Prostate gland (tissue), 2 donors: ENCODE measurements around the gene TIPARP. TPM values are rescaled to one million over a fixed set of nuclear protein-coding genes. Genes with fewer than 3 reads are reported as not detected.
"Not testable (repeated sequence)": the region's sequence is repeated elsewhere in the genome, so short reads cannot be mapped to it uniquely, and the experiment has no call there.

Experiments
- DNase-seq: peaks from one replicate; pipeline ENCODE4 v3.0.0-alpha.2; 2019; ENCODE audit warnings: low spot score
- H3K27ac ChIP-seq, 2 donors: fragments of 200-600 bp; sonication (generic); 2 replicates each; pipeline ENCODE4 v1.5.1; 2017 to 2019
- H3K27me3 ChIP-seq: fragments of 200-600 bp; sonication (generic); replicated peaks from 2 replicates; pipeline ENCODE4 v1.5.1; 2019; ENCODE audit not compliant: insufficient read depth
- H3K36me3 ChIP-seq, 2 donors: fragments of 200-600 bp; sonication (generic); 1 replicate in 1 of 2; 2 replicates in 1 of 2; pipeline versions ENCODE4 v1.5.1 to v1.8.1; 2017 to 2019
- H3K4me1 ChIP-seq: fragments of 200-600 bp; sonication (generic); replicated peaks from 2 replicates; pipeline ENCODE4 v1.5.1; 2019
- H3K4me3 ChIP-seq, 2 donors: fragments of 200-600 bp; sonication (generic); 2 replicates each; pipeline ENCODE4 v1.5.1; 2017 to 2019
- H3K9me3 ChIP-seq: fragments of 200-600 bp; sonication (generic); 2 replicates; pipeline ENCODE4 v1.5.1; 2017
- POLR2A ChIP-seq: fragments of 450-650 bp; IDR thresholded peaks from one replicate; pipeline ENCODE4 v1.6.1; 2016; ENCODE audit warnings: antibody characterized with exemption, mild to moderate bottlenecking
- POLR2AphosphoS5 ChIP-seq: sonication (generic); formaldehyde crosslinking; IDR thresholded peaks from one replicate; pipeline ENCODE4 v1.6.1; 2017; ENCODE audit warnings: antibody characterized with exemption
- WGBS: methylation state at CpG from one replicate; pipeline ENCODE4 v1.1.5; 2018; 5-methylcytosine and 5-hydroxymethylcytosine counted together
- intact Hi-C: fragments of 100-400 bp; cut with DNase I; formaldehyde crosslinking; loops from one replicate; pipeline ENCODE4 v1.14.2; 2022
- total RNA-seq, 2 donors: library from RNA; depleted of rRNA; stranded (reverse); fragments of >200 nt; gene quantifications; one replicate each; pipeline ENCODE4 v1.1.0, GENCODE V29; 2016
- TF ChIP-seq, protein P1 (sequence below), 4 experiments: fragments of 200-600 bp in 2 of 4; fragments of 450-650 bp in 2 of 4; sonication (generic) in 2 of 4; IDR thresholded peaks; 1 replicate in 3 of 4; 2 replicates in 1 of 4; pipeline ENCODE4 v1.5.1; 2016 to 2019; ENCODE audit warnings: antibody characterized with exemption in 4 of 4, mild to moderate bottlenecking in 2 of 4, moderate library complexity in 2 of 4

Gene TIPARP
- total RNA-seq, 2 donors from 2014 or later, result 31.9 to 52.0 TPM

DNA sequence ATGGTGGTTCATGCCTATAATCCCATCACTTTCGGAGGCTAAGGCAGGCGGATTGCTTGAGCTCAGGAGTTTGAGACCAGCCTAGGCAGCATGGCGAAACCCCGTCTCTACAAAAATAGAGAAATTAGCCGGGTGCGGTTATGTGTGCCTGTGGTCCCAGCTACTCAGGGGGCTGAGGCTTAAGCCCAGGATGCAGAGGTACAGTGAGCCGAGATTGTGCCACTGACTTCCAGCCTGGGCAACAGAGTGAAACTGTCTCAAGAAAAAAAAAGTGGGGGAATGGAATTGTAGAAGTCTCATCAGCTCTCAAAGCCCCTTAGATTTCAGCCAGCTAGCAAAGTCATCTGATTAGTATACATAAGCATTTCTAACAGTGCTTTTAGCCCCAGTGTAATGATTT is 33.2 kb downstream of the TIPARP start:
- Histone ChIP-seq H3K4me3 (no peak overlapping the region), H3K36me3 (peaks cover 0 to 4% of the 10 kb centered on the region in 2 donors), H3K27ac (no peak overlapping the region), H3K9me3 (no peaks in the 10 kb centered on the region), H3K27me3 (no peaks in the 10 kb centered on the region), H3K4me1 (no peaks in the 10 kb centered on the region)
- TF ChIP-seq POLR2A (no peak), POLR2AphosphoS5 (no peak)
- TF ChIP-seq, protein P1, sequence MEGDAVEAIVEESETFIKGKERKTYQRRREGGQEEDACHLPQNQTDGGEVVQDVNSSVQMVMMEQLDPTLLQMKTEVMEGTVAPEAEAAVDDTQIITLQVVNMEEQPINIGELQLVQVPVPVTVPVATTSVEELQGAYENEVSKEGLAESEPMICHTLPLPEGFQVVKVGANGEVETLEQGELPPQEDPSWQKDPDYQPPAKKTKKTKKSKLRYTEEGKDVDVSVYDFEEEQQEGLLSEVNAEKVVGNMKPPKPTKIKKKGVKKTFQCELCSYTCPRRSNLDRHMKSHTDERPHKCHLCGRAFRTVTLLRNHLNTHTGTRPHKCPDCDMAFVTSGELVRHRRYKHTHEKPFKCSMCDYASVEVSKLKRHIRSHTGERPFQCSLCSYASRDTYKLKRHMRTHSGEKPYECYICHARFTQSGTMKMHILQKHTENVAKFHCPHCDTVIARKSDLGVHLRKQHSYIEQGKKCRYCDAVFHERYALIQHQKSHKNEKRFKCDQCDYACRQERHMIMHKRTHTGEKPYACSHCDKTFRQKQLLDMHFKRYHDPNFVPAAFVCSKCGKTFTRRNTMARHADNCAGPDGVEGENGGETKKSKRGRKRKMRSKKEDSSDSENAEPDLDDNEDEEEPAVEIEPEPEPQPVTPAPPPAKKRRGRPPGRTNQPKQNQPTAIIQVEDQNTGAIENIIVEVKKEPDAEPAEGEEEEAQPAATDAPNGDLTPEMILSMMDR (IDR thresholded peaks at IDR 0.05), result no peak
- no peak for DNase-seq
- WGBS, result 94% methylated on average over 7 of the region's 7 CpGs
- intact Hi-C loops, result no loop called here

DNA sequence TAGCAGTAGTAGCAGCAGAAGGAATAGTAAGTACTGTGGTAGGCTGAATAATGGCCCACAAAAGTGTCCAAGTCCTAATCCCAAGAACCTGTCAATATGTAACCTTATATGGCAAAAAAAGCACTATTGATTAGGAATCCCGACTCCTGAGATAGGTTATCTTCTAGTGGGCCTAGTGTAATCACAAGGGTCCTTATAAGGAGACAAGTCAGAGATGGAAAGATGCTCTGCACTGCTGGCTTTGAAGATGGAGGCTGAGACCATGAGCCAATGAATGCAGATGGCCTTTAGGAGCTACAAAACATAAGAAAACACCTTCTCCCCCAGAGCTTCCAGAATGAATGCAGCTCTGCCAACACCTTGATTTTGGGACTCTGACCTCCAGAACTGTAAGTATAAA is 36.0 kb downstream of the TIPARP start:
- 96% methylated on average over 1 of the region's 1 CpG for WGBS
- no peaks in the 10 kb centered on the region for H3K9me3 ChIP-seq
- H3K4me3 ChIP-seq, result no peak overlapping the region
- intact Hi-C loops, result no loop called here
- no peak overlapping the region for H3K27ac ChIP-seq
- no peak for DNase-seq
- no peaks in the 10 kb centered on the region for H3K36me3 ChIP-seq
- no peaks in the 10 kb centered on the region for H3K27me3 ChIP-seq
- no peak for TF ChIP-seq POLR2AphosphoS5
- TF ChIP-seq, protein P1 (IDR thresholded peaks at IDR 0.05), result no peak
- no peak for TF ChIP-seq POLR2A
- H3K4me1 ChIP-seq, result no peaks in the 10 kb centered on the region

DNA sequence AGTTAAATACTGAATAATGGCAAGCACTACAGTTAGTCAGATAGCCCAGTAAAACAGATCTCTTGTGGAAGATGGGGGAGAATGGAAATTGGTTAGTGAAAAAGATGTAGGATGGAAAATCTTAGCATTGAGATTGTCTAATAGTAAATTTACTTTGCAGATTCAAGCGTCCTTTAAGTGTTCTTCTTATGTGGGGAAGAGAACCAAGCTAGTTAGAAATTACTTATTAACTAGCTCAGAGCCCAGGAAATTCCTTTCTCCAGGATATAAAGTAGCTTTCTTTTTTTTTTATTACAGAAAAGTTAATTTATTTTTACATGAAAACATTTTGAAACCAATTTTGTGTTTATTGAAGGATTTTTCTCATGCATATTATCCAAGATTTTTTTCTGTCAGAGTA is 36.7 kb downstream of the TIPARP start:
- no peaks in the 10 kb centered on the region for H3K36me3 ChIP-seq
- no peak overlapping the region for H3K4me3 ChIP-seq
- H3K4me1 ChIP-seq, result no peaks in the 10 kb centered on the region
- TF ChIP-seq POLR2AphosphoS5, result no peak
- TF ChIP-seq, protein P1 (IDR thresholded peaks at IDR 0.05), result no peak
- TF ChIP-seq POLR2A, result no peak
- no peaks in the 10 kb centered on the region for H3K9me3 ChIP-seq
- intact Hi-C loops, result no loop called here
- no peak for DNase-seq
- H3K27me3 ChIP-seq, result no peaks in the 10 kb centered on the region
- H3K27ac ChIP-seq, result no peak overlapping the region
- 60% methylated on average over 1 of the region's 1 CpG for WGBS

DNA sequence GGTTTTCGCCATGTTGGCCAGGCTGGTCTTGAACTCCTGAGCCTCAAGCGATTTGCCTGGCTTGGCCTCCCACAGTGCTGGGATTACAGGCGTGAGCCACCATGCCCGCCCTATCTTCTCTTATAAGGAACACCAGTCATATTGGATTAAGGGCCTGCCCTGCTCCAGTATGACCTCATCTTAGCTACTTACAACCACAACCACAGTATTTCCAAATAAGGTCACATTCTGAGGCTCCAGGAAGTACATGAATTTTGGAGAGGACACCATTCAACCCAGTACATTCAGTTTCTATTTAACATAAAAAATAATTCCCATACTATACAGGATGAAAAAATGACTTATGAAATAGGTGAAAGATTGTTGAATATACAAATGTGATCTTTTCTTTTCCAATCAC is 37.6 kb downstream of the TIPARP start:
- H3K27ac ChIP-seq, H3K4me1 ChIP-seq, intact Hi-C loops, H3K9me3 ChIP-seq, H3K27me3 ChIP-seq, DNase-seq, H3K36me3 ChIP-seq, H3K4me3 ChIP-seq: not testable (repeated sequence)
- 96% methylated on average over 4 of the region's 4 CpGs for WGBS

DNA sequence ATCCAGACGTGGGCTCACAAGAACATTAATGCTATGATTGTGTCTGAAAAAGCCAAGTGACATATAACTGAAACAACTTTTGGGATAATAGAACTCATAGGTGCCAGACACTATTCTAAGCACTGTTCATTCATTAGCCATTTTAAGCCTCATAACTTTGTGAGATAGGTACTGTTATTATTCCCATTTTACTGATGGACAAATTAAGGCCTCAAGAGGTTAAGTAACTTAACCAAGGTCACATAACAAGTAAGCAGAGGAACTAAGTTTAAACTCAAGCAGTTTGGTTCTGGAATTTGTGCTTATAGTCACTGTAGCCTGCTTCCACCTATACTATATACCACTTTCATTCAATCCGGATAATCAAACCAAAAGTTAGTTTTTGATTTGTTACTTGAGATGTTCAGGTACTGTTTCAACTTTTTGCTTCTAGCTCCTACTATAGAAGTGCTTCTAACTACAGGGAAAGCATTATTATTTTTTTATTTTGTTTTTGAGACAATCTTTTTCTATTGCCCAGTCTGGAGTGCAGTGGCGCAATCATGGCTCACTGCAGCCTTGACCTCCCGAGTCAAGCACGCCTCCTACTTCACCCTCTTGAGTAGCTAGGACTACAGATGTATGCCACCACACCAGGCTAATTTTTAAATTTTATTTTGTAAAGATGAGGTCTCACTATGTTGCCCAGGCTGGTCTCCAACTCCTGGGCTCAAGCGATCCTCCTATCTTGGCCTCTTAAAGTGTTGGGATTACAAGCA is 41.9 kb downstream of the TIPARP start:
- Histone ChIP-seq H3K4me3 (no peak overlapping the region), H3K4me1 (no peaks in the 10 kb centered on the region), H3K27ac (no peak overlapping the region), H3K9me3 (no peaks in the 10 kb centered on the region), H3K36me3 (no peaks in the 10 kb centered on the region), H3K27me3 (no peaks in the 10 kb centered on the region)
- TF ChIP-seq POLR2AphosphoS5, result no peak
- intact Hi-C loops, result no loop called here
- WGBS, result 82% methylated on average over 6 of the region's 6 CpGs
- DNase-seq, result no peak

DNA sequence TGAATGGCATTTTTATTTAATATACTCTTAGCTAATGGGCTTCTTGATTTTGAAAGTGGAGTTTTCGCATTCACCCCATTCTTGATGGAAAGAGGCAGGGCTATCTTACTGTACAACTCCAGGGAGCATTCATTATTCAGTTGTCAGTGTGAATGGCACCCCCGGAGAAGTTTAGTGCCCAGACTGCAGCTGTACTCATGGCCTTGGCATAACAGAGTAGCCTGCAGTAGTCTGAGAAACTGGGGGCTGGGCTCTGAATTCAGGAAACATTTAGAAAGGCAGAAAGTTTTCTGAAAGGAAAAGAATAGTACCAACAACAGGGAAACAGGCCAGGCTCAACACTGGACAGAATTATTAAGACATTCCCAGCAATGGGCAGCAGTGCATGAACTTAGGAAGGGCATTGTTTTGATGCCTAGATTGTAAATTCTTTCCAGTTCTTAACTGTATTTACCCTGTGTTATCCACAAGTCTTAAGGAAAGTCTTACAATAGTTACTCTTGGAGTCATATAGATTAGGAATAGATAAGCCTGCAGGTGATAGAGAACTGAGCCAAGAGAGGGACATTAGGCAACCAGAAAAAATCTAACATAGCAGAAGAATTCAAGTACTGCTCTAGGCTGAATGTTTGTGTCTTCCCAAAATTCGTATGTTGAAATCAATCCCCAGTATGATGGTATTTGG is 44.4 kb downstream of the TIPARP start:
- 72% methylated on average over 3 of the region's 3 CpGs for WGBS
- intact Hi-C loops, result no loop called here
- no peaks in the 10 kb centered on the region for H3K36me3 ChIP-seq
- no peaks in the 10 kb centered on the region for H3K4me1 ChIP-seq
- no peak overlapping the region for H3K27ac ChIP-seq
- H3K27me3 ChIP-seq, result no peaks in the 10 kb centered on the region
- no peak overlapping the region for H3K4me3 ChIP-seq
- no peak for TF ChIP-seq POLR2A
- TF ChIP-seq, protein P1 (IDR thresholded peaks at IDR 0.05), result no peak
- no peak for TF ChIP-seq POLR2AphosphoS5
- DNase-seq, result no peak
- H3K9me3 ChIP-seq, result no peaks in the 10 kb centered on the region
